GM10266 (cell line): ENCODE data around the gene BCL2L14.

Experiments
- DNase-seq: peaks from one replicate; pipeline ENCODE4 v3.0.0; 2012; ENCODE audit errors: extremely low spot score
- TF ChIP-seq, protein P1 (sequence below): IDR thresholded peaks from 2 replicates; pipeline ENCODE4 v1.5.1; 2012; ENCODE audit warnings: mild to moderate bottlenecking, low read depth; ENCODE audit not compliant: control insufficient read depth, insufficient read depth; ENCODE audit errors: missing control alignments

The BCL2L14 gene

GRCh38 chr12:12091071-12091470 lies 20.3 kb downstream of the BCL2L14 start:
- TF ChIP-seq, protein P1, sequence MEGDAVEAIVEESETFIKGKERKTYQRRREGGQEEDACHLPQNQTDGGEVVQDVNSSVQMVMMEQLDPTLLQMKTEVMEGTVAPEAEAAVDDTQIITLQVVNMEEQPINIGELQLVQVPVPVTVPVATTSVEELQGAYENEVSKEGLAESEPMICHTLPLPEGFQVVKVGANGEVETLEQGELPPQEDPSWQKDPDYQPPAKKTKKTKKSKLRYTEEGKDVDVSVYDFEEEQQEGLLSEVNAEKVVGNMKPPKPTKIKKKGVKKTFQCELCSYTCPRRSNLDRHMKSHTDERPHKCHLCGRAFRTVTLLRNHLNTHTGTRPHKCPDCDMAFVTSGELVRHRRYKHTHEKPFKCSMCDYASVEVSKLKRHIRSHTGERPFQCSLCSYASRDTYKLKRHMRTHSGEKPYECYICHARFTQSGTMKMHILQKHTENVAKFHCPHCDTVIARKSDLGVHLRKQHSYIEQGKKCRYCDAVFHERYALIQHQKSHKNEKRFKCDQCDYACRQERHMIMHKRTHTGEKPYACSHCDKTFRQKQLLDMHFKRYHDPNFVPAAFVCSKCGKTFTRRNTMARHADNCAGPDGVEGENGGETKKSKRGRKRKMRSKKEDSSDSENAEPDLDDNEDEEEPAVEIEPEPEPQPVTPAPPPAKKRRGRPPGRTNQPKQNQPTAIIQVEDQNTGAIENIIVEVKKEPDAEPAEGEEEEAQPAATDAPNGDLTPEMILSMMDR, result no peak
- no peak for DNase-seq

GRCh38 chr12:12091977-12092663 lies 21.4 kb downstream of the BCL2L14 start:
- TF ChIP-seq, protein P1, result no peak
- DNase-seq, result no peak

GRCh38 chr12:12094481-12094880 lies 23.7 kb downstream of the BCL2L14 start:
- no peak for DNase-seq
- TF ChIP-seq, protein P1, result no peak

- TF ChIP-seq, protein P1, result no peak
- DNase-seq, result no peak
These were observed 24.3 kb downstream of the BCL2L14 start for GRCh38 chr12:12095021-12095420.

- TF ChIP-seq, protein P1, result no peak
- DNase-seq, result no peak
These were observed 27.4 kb downstream of the BCL2L14 start for GRCh38 chr12:12097891-12098690.

DNA sequence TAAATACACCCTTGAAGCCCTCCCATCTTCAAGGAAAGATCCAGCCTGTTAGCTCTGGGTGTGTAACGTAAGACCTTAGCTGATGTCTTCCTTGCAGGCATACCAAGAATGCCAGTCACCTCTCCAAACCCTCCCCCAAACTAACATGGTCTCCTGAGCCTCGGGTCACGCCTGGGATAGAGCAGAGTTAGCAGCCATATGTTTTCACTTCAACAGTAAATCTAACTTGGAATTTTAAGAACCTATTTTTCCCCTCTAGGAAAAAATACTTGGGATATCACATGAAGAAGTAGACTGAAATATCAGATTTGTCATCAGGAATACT lies 27.9 kb downstream of the BCL2L14 start:
- TF ChIP-seq, protein P1, result no peak
- DNase-seq, result no peak

DNA sequence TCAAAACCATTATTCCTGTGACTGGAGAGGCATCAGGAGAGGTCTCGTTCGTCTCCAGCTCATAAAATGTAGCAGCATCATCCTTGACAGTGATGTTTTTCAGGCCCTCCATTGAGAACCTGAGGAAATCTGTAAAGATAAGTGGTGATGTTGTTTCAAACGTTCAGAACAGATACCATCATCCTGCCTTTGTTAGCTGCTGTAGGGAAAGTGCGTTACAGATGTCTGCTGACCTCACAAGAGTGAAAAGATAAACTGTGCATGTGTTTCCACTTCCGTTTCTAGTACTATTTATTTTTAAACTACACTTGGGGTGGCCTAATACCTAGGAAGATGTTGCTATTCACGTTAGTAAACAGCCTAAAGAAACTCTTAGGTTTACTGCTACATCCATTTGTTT lies 28.4 kb downstream of the BCL2L14 start:
- TF ChIP-seq, protein P1, result no peak

More for the DNA sequence above, 28.4 kb downstream of the BCL2L14 start:
- DNase-seq, result no peak
